ENCODE results near the gene C20orf204. TPM values are rescaled to one million over a fixed set of nuclear protein-coding genes. Genes with fewer than 3 reads are reported as not detected.

Gene C20orf204
- total RNA-seq, 2 donors from 2014 or later = 0.64 to 3.1 TPM

DNA sequence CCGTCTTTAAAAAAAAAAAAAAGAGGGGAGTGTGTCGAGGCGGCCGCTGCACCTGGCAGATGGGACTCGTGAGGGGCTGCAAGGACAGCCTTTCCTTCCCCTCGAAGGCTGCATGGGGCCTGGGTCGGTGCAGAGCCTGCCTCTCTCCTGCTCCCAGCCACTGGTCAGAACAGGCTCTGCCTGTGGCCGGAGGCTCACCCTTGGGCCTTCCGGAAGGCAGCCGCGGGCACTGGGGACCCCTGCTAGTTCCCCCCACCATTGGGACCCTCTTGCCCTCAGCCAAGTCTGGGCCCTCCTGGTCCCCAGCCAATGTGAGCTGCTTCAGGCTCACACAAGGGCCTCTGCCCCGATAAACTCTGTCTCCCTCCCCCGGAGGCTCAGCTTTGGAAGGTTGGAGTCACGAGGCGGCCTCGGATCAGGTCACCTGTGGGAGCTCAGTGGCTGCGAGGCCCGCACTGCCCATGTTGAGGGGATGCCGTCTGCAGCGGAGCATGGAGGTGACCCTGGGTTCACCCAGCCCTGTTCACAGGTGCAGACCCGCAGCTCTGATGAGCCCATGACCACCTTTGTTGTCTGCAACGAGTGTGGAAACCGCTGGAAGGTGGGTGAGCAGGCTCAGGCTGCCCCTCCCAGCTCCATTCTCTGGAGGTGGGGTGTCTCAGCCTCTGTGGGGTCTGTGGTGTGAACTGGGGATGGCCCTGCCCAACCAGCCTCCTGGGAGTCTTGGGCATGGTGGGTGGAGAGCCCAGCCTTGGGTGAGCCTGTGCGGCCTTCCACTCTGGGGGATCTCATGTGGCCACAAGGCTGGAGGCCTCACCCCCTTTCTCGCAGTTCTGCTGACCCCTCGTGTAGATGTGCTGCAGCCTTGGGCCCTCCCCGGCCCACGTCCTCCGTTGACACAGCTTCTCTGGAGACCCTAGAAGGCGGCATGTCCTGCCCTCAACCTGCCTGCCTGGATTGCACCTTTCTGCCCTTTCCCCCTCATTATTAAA, 35.7 kb downstream of the C20orf204 start:
- DNase-seq (ENCODE audit: low spot score) = no peak
- Histone ChIP-seq H3K27me3 (replicated peaks; ENCODE audit: insufficient read depth) (no peaks in the 10 kb centered on the region), H3K27ac (no peak overlapping the region), H3K4me1 (replicated peaks) (no peaks in the 10 kb centered on the region), H3K4me3 (no peak overlapping the region), H3K9me3 (no peaks in the 10 kb centered on the region), H3K36me3 (no peaks in the 10 kb centered on the region)
- 83% methylated on average over 27 of the region's 30 CpGs for WGBS
- intact Hi-C loops (cut with DNase I) = no loop called here
- no peak for TF ChIP-seq POLR2AphosphoS5 (IDR thresholded peaks at IDR 0.05)
- TF ChIP-seq, protein P1, sequence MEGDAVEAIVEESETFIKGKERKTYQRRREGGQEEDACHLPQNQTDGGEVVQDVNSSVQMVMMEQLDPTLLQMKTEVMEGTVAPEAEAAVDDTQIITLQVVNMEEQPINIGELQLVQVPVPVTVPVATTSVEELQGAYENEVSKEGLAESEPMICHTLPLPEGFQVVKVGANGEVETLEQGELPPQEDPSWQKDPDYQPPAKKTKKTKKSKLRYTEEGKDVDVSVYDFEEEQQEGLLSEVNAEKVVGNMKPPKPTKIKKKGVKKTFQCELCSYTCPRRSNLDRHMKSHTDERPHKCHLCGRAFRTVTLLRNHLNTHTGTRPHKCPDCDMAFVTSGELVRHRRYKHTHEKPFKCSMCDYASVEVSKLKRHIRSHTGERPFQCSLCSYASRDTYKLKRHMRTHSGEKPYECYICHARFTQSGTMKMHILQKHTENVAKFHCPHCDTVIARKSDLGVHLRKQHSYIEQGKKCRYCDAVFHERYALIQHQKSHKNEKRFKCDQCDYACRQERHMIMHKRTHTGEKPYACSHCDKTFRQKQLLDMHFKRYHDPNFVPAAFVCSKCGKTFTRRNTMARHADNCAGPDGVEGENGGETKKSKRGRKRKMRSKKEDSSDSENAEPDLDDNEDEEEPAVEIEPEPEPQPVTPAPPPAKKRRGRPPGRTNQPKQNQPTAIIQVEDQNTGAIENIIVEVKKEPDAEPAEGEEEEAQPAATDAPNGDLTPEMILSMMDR (IDR thresholded peaks at IDR 0.05) = no peak
- TF ChIP-seq POLR2A (IDR thresholded peaks at IDR 0.05) = no peak

DNA sequence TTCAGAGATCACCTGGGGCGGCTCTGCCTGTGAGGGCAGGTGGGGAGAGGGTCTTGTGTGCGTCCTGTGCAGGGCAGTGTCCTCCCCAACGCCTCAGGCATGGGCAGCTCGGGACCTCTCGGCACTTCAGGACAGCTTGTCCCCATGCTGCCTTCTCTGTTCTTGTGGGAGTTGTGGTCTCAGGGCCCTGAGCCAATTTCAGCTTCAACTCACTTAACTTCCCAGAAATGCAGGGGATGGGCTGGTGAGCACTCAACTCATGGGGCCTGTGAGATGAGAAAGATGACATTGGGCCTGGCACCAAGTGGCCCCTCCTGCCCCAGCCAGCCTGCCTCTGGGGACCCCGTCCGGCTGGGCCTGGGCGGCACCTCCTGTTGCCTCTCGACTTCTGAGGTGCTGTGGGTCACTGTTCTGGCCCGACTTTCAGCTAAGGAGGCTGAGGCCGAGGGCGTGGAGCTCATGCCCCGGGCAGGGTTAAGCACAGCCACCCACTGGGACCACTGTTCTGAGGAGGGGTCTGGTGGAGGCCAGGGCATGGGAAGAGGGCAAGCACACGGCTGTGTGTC, 36.6 kb downstream of the C20orf204 start:
- Histone ChIP-seq H3K4me1 (replicated peaks) (no peaks in the 10 kb centered on the region), H3K36me3 (no peaks in the 10 kb centered on the region), H3K27me3 (replicated peaks; ENCODE audit: insufficient read depth) (no peaks in the 10 kb centered on the region), H3K9me3 (no peaks in the 10 kb centered on the region), H3K4me3 (no peak overlapping the region), H3K27ac (no peak overlapping the region)
- intact Hi-C loops (cut with DNase I) = no loop called here
- no peak for DNase-seq (ENCODE audit: low spot score)
- WGBS = 85% methylated on average over 14 of the region's 14 CpGs
- TF ChIP-seq, protein P1 (IDR thresholded peaks at IDR 0.05) = no peak
- TF ChIP-seq POLR2A (IDR thresholded peaks at IDR 0.05) = no peak
- TF ChIP-seq POLR2AphosphoS5 (IDR thresholded peaks at IDR 0.05) = no peak

DNA sequence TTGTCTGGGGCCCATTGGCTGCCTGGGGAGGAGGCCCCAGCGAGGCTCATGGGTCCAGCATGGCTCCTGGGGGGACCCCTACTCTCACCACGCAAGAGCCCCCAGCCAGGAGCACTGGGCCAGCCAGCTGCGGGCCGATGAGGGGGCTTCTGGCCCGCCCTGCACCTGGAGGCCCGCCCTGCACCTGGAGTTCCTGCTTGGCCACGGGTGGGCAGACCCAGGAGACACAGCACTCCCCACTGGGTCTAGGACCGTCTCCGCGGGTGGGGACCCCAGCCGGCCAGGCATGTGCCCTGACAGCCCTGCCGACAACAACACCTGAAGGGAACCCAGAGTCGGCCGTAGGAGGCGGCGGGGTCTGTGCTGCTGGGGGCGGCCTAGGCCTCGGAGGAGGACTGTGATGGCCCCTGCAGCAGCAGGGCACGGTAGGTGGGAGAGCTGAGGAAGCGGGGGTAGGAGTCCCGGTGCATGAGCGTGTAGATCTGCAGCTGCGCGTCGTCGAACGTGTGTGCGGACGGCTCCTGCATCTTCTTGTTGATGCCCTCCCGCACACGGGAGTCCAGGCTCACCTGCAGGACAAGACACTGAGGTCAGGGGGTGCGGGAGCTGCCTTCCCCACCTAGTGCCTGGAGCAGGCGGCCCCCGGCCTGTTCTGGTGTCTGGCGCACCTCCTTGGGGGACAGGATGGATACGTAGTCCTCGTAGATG, 37.6 kb downstream of the C20orf204 start:
- Histone ChIP-seq H3K4me3 (no peak overlapping the region), H3K4me1 (replicated peaks) (peaks cover 3% of the 10 kb centered on the region), H3K27me3 (replicated peaks; ENCODE audit: insufficient read depth) (no peaks in the 10 kb centered on the region), H3K36me3 (no peaks in the 10 kb centered on the region), H3K27ac (no peak overlapping the region), H3K9me3 (no peaks in the 10 kb centered on the region)
- intact Hi-C loops (cut with DNase I) = no loop called here
- 90% methylated on average over 30 of the region's 37 CpGs for WGBS
- TF ChIP-seq POLR2A (IDR thresholded peaks at IDR 0.05) = no peak
- TF ChIP-seq, protein P1 (IDR thresholded peaks at IDR 0.05) = no peak
- TF ChIP-seq POLR2AphosphoS5 (IDR thresholded peaks at IDR 0.05) = no peak
- no peak for DNase-seq (ENCODE audit: low spot score)

DNA sequence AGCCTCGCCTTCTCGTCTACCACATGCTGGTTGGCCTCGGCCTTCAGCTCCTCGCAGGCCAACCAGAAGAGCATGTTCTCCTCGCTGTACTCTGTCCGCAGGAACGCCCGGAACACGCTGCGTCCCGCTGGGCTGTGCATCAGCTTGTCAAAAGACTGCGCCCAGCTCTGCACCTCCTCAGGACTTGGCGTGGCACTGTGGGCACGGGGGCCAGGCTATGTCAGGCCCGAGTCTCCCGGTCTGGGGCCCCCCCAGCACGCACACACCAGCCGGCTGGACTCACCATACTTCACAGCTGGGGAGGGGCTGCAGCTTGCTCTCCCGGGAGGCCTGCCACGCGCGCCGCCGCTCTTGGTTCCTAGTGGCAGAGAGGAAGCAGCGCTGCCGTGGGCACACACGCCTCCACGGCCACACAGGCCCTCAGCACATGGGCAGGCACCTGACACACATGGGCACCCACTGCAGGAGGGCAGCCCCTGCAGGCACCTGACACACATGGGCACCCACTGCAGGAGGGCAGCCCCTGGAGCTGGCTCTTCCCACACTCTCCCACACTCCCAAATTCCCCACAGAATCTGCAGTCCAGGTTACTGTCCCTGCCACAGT, 38.3 kb downstream of the C20orf204 start:
- WGBS = 77% methylated on average over 25 of the region's 28 CpGs
- Histone ChIP-seq H3K27ac (no peak overlapping the region), H3K27me3 (replicated peaks; ENCODE audit: insufficient read depth) (no peaks in the 10 kb centered on the region), H3K9me3 (no peaks in the 10 kb centered on the region), H3K4me1 (replicated peaks) (peaks cover 8% of the 10 kb centered on the region), H3K4me3 (no peak overlapping the region), H3K36me3 (no peaks in the 10 kb centered on the region)
- DNase-seq (ENCODE audit: low spot score) = no peak
- intact Hi-C loops (cut with DNase I) = no loop called here
- TF ChIP-seq, protein P1 (IDR thresholded peaks at IDR 0.05) = no peak

Measured in prostate gland (tissue), 2 donors.